ENCODE measurements around the gene RSPO4. TPM values are rescaled to one million over a fixed set of nuclear protein-coding genes. Genes with fewer than 3 reads are reported as not detected.

RSPO4 gene
- total RNA-seq, 2 experiments from 2014 or later = 0.14 to 0.25 TPM

DNA sequence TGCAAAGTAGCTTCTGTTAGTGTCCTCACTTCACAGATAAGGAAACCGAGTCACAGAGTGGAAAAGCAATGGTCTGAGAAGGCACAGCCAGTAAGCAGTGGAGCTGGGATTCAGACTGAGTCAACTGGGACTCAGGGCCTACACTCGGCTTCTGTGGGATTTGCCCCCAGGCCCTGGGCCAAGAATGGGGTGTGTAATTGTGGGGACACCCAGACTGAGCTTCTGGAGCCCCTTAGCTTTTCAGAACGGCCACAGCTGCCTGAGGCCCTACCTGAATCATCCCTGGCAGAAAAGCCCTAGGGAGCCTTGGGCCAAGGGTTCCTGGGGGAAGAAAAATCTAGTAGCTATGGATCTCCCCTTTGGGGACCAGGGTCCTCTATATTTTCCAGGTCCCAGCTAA, 92.5 kb downstream of the RSPO4 start:
- Mint-ChIP-seq H3K9me3 (no peaks in the 10 kb centered on the region), H3K4me3 (no peak overlapping the region), H3K4me1 (ENCODE audit: low read depth) (no peaks in the 10 kb centered on the region), H3K36me3 (ENCODE audit: low read depth) (no peaks in the 10 kb centered on the region), H3K27me3 (peaks cover 10% of the 10 kb centered on the region), H3K27ac (no peak overlapping the region)
- Histone ChIP-seq H3K4me1 (ENCODE audit: insufficient read depth, low read length) (peaks cover 7% of the 10 kb centered on the region), H3K27ac (ENCODE audit: low read depth in 1 of 2, low read length in 2 of 2) (no peak overlapping the region), H3K36me3 (ENCODE audit: insufficient read depth, low read length) (no peaks in the 10 kb centered on the region), H3K9me3 (ENCODE audit: control insufficient read depth in 1 of 2, insufficient read depth in 1 of 2, low read length in 2 of 2) (no peaks in the 10 kb centered on the region), H3K4me3 (ENCODE audit: low read length) (no peak overlapping the region), H3K27me3 (ENCODE audit: control insufficient read depth in 1 of 2, insufficient read depth in 2 of 2, low read length in 2 of 2) (no peaks in the 10 kb centered on the region)
- ChIA-PET CTCF (no interaction called here), POLR2A (no interaction called here)
- intact Hi-C loops (cut with DNase I, micrococcal nuclease) = no loop called here
- TF ChIP-seq, protein P1, sequence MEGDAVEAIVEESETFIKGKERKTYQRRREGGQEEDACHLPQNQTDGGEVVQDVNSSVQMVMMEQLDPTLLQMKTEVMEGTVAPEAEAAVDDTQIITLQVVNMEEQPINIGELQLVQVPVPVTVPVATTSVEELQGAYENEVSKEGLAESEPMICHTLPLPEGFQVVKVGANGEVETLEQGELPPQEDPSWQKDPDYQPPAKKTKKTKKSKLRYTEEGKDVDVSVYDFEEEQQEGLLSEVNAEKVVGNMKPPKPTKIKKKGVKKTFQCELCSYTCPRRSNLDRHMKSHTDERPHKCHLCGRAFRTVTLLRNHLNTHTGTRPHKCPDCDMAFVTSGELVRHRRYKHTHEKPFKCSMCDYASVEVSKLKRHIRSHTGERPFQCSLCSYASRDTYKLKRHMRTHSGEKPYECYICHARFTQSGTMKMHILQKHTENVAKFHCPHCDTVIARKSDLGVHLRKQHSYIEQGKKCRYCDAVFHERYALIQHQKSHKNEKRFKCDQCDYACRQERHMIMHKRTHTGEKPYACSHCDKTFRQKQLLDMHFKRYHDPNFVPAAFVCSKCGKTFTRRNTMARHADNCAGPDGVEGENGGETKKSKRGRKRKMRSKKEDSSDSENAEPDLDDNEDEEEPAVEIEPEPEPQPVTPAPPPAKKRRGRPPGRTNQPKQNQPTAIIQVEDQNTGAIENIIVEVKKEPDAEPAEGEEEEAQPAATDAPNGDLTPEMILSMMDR (IDR thresholded peaks at IDR 0.05) = no peak
- DNase-seq = no peak
- ATAC-seq (ENCODE audit: poor library complexity) = no peak

Other genes starting within 250 kb of the RSPO4 start
- not detected for gene SLC52A3, start 233.8 kb downstream of the RSPO4 start, total RNA-seq
- gene FAM110A, start 168.6 kb downstream of the RSPO4 start, total RNA-seq = 1 to 10 TPM; 4.5 to 4.8 TPM
- not detected for gene ANGPT4, start 86.0 kb downstream of the RSPO4 start, total RNA-seq
- 10 to 100 TPM; 79.9 to 84.2 TPM for gene PSMF1, start 116.3 kb upstream of the RSPO4 start, total RNA-seq
- gene TMEM74B, start 182.7 kb upstream of the RSPO4 start, total RNA-seq = under 1 TPM in 1 of 2 experiments, not detected in 1; 0.17 TPM
- gene C20orf202, start 201.1 kb upstream of the RSPO4 start, total RNA-seq = not detected
- gene RAD21L1, start 223.7 kb upstream of the RSPO4 start, total RNA-seq = under 1 TPM in 1 of 2 experiments, not detected in 1; 0.58 TPM